ENCODE measurements around the gene SYNPO. TPM values are rescaled to one million over a fixed set of nuclear protein-coding genes. Genes with fewer than 3 reads are reported as not detected.

The SYNPO gene
- total and polyA plus RNA-seq, 2 donors (not counting 1 experiment from before 2014, with no cell fraction given), result 6.6 to 9.8 TPM

- Histone ChIP-seq H3K4me3 (replicated peaks in 1 of 4; ENCODE audit: control extremely low read depth in 1 of 4, insufficient read depth in 1 of 4, low read depth in 3 of 4, low read length in 4 of 4) (no peak overlapping the region), H3K79me2 (ENCODE audit: control insufficient read depth, insufficient read depth, low read length) (no peaks in the 10 kb centered on the region), H3K4me2 (ENCODE audit: extremely low read depth, insufficient read depth, low read length) (no peak overlapping the region), H3K27ac (ENCODE audit: insufficient read depth, low read length) (no peak overlapping the region), H3K27me3 (ENCODE audit: control insufficient read depth, insufficient read depth, low read length) (no peaks in the 10 kb centered on the region), H3K9ac (ENCODE audit: insufficient read depth, low read length) (no peak overlapping the region), H3K9me3 (ENCODE audit: control insufficient read depth, insufficient read depth, low read depth, low read length) (no peaks in the 10 kb centered on the region), H4K20me1 (ENCODE audit: control insufficient read depth, extremely low read depth, insufficient read depth, low read length) (no peaks in the 10 kb centered on the region), H3K36me3 (ENCODE audit: control insufficient read depth, insufficient read depth, low read length) (no peaks in the 10 kb centered on the region), H3K4me1 (ENCODE audit: control insufficient read depth, extremely low read depth, insufficient read depth, low read length) (peaks cover 18% of the 10 kb centered on the region), H2AFZ (ENCODE audit: low read length) (no peak overlapping the region)
- TF ChIP-seq EZH2 (IDR thresholded peaks at IDR 0.05; ENCODE audit: low read length, missing control alignments) (no peak), CTCF (conservative IDR thresholded peaks at IDR 0.05 in 1 of 2, IDR thresholded peaks at IDR 0.05 in 1 of 2; ENCODE audit: low read depth in 1 of 2, low read length in 2 of 2) (no peak)
- peak; percentile 37 to 86 for DNase-seq (ENCODE audit: low read depth in 2 of 2)
These were observed 12.5 kb upstream of the SYNPO start for GRCh38 chr5:150627731-150628545.

GRCh38 chr5:150628936-150629485, 11.4 kb upstream of the SYNPO start:
- no peak for DNase-seq (ENCODE audit: low read depth in 2 of 2)
- Histone ChIP-seq H3K4me2 (ENCODE audit: extremely low read depth, insufficient read depth, low read length) (no peak overlapping the region), H3K4me1 (ENCODE audit: control insufficient read depth, extremely low read depth, insufficient read depth, low read length) (peaks cover 17% of the 10 kb centered on the region), H3K9ac (ENCODE audit: insufficient read depth, low read length) (no peak overlapping the region), H3K27ac (ENCODE audit: insufficient read depth, low read length) (no peak overlapping the region), H3K27me3 (ENCODE audit: control insufficient read depth, insufficient read depth, low read length) (no peaks in the 10 kb centered on the region), H3K4me3 (replicated peaks in 1 of 4; ENCODE audit: control extremely low read depth in 1 of 4, insufficient read depth in 1 of 4, low read depth in 3 of 4, low read length in 4 of 4) (no peak overlapping the region), H3K79me2 (ENCODE audit: control insufficient read depth, insufficient read depth, low read length) (no peaks in the 10 kb centered on the region), H2AFZ (ENCODE audit: low read length) (no peak overlapping the region), H4K20me1 (ENCODE audit: control insufficient read depth, extremely low read depth, insufficient read depth, low read length) (no peaks in the 10 kb centered on the region), H3K9me3 (ENCODE audit: control insufficient read depth, insufficient read depth, low read depth, low read length) (no peaks in the 10 kb centered on the region), H3K36me3 (ENCODE audit: control insufficient read depth, insufficient read depth, low read length) (no peaks in the 10 kb centered on the region)
- TF ChIP-seq CTCF (conservative IDR thresholded peaks at IDR 0.05 in 1 of 2, IDR thresholded peaks at IDR 0.05 in 1 of 2; ENCODE audit: low read depth in 1 of 2, low read length in 2 of 2), result no peak
- TF ChIP-seq EZH2 (IDR thresholded peaks at IDR 0.05; ENCODE audit: low read length, missing control alignments), result no peak

GRCh38 chr5:150630016-150630415, 10.4 kb upstream of the SYNPO start:
- no peaks in the 10 kb centered on the region for H4K20me1 ChIP-seq (ENCODE audit: control insufficient read depth, extremely low read depth, insufficient read depth, low read length)
- H3K4me1 ChIP-seq (ENCODE audit: control insufficient read depth, extremely low read depth, insufficient read depth, low read length), result peaks cover 15% of the 10 kb centered on the region
- H3K9ac ChIP-seq (ENCODE audit: insufficient read depth, low read length), result no peak overlapping the region
- no peaks in the 10 kb centered on the region for H3K79me2 ChIP-seq (ENCODE audit: control insufficient read depth, insufficient read depth, low read length)
- no peaks in the 10 kb centered on the region for H3K27me3 ChIP-seq (ENCODE audit: control insufficient read depth, insufficient read depth, low read length)
- no peak overlapping the region for H3K27ac ChIP-seq (ENCODE audit: insufficient read depth, low read length)
- TF ChIP-seq EZH2 (IDR thresholded peaks at IDR 0.05; ENCODE audit: low read length, missing control alignments), result no peak
- no peak for TF ChIP-seq CTCF (conservative IDR thresholded peaks at IDR 0.05 in 1 of 2, IDR thresholded peaks at IDR 0.05 in 1 of 2; ENCODE audit: low read depth in 1 of 2, low read length in 2 of 2)
- no peaks in the 10 kb centered on the region for H3K36me3 ChIP-seq (ENCODE audit: control insufficient read depth, insufficient read depth, low read length)
- DNase-seq (ENCODE audit: low read depth in 2 of 2), result no peak
- no peak overlapping the region for H3K4me2 ChIP-seq (ENCODE audit: extremely low read depth, insufficient read depth, low read length)
- H3K9me3 ChIP-seq (ENCODE audit: control insufficient read depth, insufficient read depth, low read depth, low read length), result no peaks in the 10 kb centered on the region
- H2AFZ ChIP-seq (ENCODE audit: low read length), result no peak overlapping the region
- H3K4me3 ChIP-seq (replicated peaks in 1 of 4; ENCODE audit: control extremely low read depth in 1 of 4, insufficient read depth in 1 of 4, low read depth in 3 of 4, low read length in 4 of 4), result no peak overlapping the region

Data from fibroblast of lung (primary cell).